ENCODE measurements around the gene ADAMTS5.

DNA sequence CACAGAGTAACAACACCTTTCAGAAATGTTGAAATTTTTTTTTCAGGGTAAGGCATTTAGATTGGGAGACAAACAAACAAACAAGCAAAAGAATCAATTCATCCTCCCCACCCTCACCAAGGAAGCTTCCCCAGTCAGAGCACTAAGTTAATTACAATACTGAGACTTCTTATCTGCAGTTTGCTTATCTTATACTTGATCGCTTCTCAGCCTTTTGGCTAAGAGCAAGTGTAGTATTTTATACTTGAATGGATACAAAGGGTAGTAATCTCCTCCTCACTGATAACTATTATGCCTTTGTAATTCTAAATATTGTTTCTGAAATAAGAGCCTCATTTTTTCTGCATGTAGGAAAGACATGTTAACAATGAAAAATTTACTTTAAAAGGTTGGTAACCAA lies 54.4 kb downstream of the ADAMTS5 start:
- TF ChIP-seq CTCF (IDR thresholded peaks at IDR 0.05), result no peak
- no peak for TF ChIP-seq POLR2A (IDR thresholded peaks at IDR 0.05)
- TF ChIP-seq POLR2AphosphoS5 (IDR thresholded peaks at IDR 0.05), result no peak
